ENCODE results near the gene CUX1. TPM values are rescaled to one million over a fixed set of nuclear protein-coding genes. Genes with fewer than 3 reads are reported as not detected.

The CUX1 gene
- total and polyA plus RNA-seq, 2 of the 13 experiments (the other 11 are each of a cell fraction or from before 2014, with no cell fraction given): 13.7 to 14.9 TPM

DNA sequence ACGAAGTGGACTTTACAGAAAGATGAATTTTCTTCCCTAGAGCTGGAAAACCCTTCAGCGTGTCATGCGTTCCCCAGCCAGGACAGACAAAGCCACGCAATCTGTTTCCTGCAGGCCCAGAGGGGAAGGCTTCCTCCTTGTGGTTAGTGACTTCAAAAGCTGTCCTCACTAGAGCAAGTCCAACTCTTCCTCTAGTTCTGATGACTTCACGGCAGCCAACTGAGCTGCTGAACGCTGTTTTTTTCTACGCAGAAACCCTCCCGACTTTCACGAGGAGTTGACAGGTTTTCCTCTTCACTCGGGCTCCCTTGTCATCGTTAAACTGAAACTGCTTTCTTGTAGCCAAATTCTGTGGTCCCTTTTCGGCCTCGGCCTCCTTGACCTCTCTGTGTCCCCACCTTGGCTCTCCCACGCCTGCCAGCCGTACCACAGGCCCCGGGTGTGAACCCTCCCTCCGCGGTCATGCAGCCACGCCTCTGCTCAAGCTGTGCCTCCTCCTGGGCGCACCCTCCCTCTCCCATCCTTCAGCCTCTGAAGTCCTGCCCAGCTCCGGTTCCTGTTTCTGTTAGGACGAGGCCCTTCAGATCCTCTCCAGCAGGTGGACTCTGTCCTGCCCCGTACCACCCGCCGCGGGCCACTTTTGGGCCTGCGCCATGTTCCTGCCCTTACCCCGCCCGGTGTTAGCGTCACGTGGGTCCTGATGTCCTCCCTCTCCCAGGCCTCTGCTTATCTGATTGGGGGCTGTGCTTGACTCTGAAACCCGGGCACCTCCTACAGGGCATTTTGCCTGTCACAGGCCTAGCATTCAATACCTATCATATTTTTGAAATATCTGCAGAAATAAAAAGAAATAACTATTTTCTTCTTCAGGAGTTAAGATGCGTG is 39.3 kb downstream of the CUX1 start (continued):
- TF ChIP-seq SCMH1 (CRISPR knock-in tag; IDR thresholded peaks at IDR 0.05; ENCODE audit: borderline replicate concordance) (no peak), ZNF614 (CRISPR knock-in tag; IDR thresholded peaks at IDR 0.05; ENCODE audit: borderline replicate concordance) (0 out of 2 replicates have a peak, but pooled peaks have one; percentile 23), CREBL2 (CRISPR knock-in tag; IDR thresholded peaks at IDR 0.05; ENCODE audit: borderline replicate concordance) (no peak), ARID2 (CRISPR knock-in tag; IDR thresholded peaks at IDR 0.05; ENCODE audit: borderline replicate concordance) (no peak), ZNF547 (CRISPR knock-in tag; IDR thresholded peaks at IDR 0.05) (0 out of 2 replicates have a peak, but pooled peaks have one; percentile 56), DMTF1 (CRISPR knock-in tag; IDR thresholded peaks at IDR 0.05) (no peak), HDAC6 (IDR thresholded peaks at IDR 0.05; ENCODE audit: low read depth, low read length) (no peak), SMARCC2 (IDR thresholded peaks at IDR 0.05) (no peak), KLF12 (CRISPR knock-in tag; IDR thresholded peaks at IDR 0.05; ENCODE audit: borderline replicate concordance) (no peak), STAG1 (CRISPR knock-in tag; IDR thresholded peaks at IDR 0.05) (peak; percentile 60), ASH2L (IDR thresholded peaks at IDR 0.05; ENCODE audit: insufficient read length, low read depth, low read length) (peak; percentile 77), RFX1 (IDR thresholded peaks at IDR 0.05) (no peak), ZNF883 (CRISPR knock-in tag; IDR thresholded peaks at IDR 0.05; ENCODE audit: not compliant biosample characterization) (no peak), ZNF121 (CRISPR knock-in tag; IDR thresholded peaks at IDR 0.05) (peak; percentile 93), MXD4 (CRISPR knock-in tag; IDR thresholded peaks at IDR 0.05) (peak; percentile 19; the same call in 1 of the 2 replicates), SP5 (CRISPR knock-in tag; IDR thresholded peaks at IDR 0.05; ENCODE audit: borderline replicate concordance, low read depth) (peak; percentile 76), MTA1 (CRISPR knock-in tag; IDR thresholded peaks at IDR 0.05; ENCODE audit: borderline replicate concordance) (no peak; the same call in 1 of the 2 replicates), FOXC1 (CRISPR knock-in tag; IDR thresholded peaks at IDR 0.05; ENCODE audit: borderline replicate concordance) (peak; percentile 69), ZNF761 (CRISPR knock-in tag; conservative IDR thresholded peaks at IDR 0.05) (no peak), ZNF501 (CRISPR knock-in tag; IDR thresholded peaks at IDR 0.05) (0 out of 2 replicates have a peak, but pooled peaks have one; percentile 79), IRF2 (CRISPR knock-in tag; IDR thresholded peaks at IDR 0.05) (peak; percentile 51), TBX3 (IDR thresholded peaks at IDR 0.05; ENCODE audit: borderline replicate concordance) (peak; percentile 33; the same call in 1 of the 2 replicates), ZNF234 (CRISPR knock-in tag; conservative IDR thresholded peaks at IDR 0.05) (no peak), CHD4 (IDR thresholded peaks at IDR 0.05; ENCODE audit: borderline replicate concordance, low read length) (no peak), ZNF589 (CRISPR knock-in tag; conservative IDR thresholded peaks at IDR 0.05) (no peak)
- TF ChIP-seq, protein P1, sequence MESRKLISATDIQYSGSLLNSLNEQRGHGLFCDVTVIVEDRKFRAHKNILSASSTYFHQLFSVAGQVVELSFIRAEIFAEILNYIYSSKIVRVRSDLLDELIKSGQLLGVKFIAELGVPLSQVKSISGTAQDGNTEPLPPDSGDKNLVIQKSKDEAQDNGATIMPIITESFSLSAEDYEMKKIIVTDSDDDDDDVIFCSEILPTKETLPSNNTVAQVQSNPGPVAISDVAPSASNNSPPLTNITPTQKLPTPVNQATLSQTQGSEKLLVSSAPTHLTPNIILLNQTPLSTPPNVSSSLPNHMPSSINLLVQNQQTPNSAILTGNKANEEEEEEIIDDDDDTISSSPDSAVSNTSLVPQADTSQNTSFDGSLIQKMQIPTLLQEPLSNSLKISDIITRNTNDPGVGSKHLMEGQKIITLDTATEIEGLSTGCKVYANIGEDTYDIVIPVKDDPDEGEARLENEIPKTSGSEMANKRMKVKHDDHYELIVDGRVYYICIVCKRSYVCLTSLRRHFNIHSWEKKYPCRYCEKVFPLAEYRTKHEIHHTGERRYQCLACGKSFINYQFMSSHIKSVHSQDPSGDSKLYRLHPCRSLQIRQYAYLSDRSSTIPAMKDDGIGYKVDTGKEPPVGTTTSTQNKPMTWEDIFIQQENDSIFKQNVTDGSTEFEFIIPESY (CRISPR knock-in tag; IDR thresholded peaks at IDR 0.05): peak; percentile 68
